GM12873 (cell line): ENCODE data around the gene BAX.

ENCODE experiments used
- CTCF ChIP-seq: IDR thresholded peaks from 2 replicates; pipeline ENCODE4 v1.5.1; 2012; ENCODE audit warnings: low read depth, mild to moderate bottlenecking, moderate library complexity, low read length, control low read depth; ENCODE audit not compliant: insufficient read depth; ENCODE audit errors: missing control alignments

Gene BAX

GRCh38 chr19:49006905-49007304 is 52.2 kb downstream of the BAX start:
- no peak for TF ChIP-seq CTCF

- TF ChIP-seq CTCF = no peak
These were observed 55.2 kb downstream of the BAX start for GRCh38 chr19:49009828-49010227.

- no peak for TF ChIP-seq CTCF
These were observed 55.8 kb downstream of the BAX start for GRCh38 chr19:49010453-49010852.

- TF ChIP-seq CTCF = no peak
These were observed 56.5 kb downstream of the BAX start for GRCh38 chr19:49011194-49011593.
